Stimulated activated CD8-positive, alpha-beta memory T cell treated with anti-CD3 and anti-CD28 coated beads, Interleukin-15, amount 100 ng/mL, for 4 hours (primary cell): ENCODE measurements around the gene AQP1.

ENCODE experiments used
- DNase-seq, 2 donors: peaks; one replicate each; pipeline ENCODE4 v3.0.0-alpha.2; 2020; ENCODE audit warnings: low read depth in 2 of 2

Gene AQP1

DNA sequence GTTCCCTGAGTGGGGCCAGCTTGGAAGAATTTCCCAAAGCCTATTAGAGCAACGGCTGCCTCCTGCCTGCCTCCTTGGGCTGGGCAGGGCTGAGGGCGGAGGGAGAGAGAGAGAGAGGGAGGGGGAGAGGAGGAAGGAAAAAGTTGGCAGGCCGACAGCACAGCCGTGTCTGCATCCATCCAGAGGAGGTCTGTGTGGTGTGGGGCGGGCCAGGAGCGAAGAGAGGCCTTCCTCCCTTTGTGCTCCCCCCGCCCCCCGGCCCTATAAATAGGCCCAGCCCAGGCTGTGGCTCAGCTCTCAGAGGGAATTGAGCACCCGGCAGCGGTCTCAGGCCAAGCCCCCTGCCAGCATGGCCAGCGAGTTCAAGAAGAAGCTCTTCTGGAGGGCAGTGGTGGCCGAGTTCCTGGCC lies at the start of gene AQP1:
TSS of gene AQP1 (plus strand) at position 293 of the 409 bp plus-strand sequence. CDS start at position 350, 57 bp downstream.
- DNase-seq = no peak

DNA sequence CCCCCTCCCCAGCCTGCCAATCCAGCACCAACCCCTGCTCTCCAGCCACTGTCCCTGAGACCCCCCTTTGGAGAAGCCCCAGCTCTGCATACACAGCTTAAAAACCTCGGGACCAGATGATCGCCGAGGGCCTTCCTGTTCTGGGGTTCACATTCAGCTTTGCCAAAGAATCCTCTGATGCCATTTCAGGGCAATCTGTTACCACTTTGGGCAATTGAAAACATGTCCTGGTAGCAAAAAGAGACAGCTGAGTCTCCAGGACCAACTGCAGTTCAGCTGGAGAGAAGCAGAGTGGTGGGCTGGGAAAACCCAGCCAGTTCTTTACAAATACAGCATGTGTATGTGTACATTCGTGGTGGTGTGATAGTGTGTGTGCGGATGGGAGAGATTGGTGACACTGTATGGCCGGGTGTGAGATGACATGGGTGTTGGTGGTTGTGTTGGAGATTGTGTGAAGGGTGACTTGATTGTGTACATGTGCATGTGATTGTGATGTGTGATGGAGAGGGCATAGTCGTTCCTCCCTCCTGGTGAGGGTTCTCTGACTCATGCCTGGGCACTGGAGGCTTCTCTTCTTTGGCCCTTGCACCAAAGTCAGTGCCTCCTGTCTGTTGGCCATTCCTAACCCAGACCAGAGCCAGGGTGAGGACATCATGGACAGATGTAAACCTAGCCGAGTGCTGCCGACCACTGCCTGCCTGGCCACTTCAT lies 48.5 kb upstream of the AQP1 start:
- no peak for DNase-seq

DNA sequence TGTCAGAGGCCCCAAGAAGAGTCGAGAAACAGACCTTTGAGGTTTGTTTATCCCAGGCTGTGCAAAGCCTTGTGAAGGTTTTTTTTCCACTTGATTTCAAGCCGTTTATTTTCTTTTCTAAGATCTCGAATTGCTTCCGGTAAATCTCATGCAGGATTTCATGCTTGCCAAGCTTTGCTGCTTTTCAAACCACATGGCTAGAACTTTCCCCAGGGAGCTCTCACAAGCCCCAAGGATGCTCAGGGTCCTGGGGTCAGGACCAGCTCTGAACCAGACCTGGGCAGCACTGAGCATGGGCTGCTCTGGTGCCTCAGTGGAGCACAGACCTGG lies 48.0 kb upstream of the AQP1 start:
- DNase-seq = no peak

DNA sequence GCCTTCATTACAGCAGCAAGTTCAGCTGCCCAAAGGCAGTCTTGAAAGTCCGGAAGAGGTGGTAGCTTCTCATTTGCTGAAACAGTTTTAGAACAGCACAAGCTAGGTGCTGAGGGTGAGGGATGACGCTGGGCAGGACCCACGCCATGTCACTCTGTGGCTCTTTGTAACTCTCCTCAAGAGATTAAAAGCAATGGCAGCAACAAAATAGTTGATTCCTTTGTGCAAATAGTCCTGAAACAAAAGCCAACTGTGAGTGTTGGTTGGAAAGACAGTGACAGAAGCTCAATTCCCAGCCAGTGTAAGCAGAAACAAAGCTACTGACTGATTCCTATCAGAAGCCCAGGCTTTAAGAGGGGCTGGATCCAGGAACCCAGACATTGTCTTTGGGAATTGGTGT lies 47.6 kb upstream of the AQP1 start:
- no peak for DNase-seq

DNA sequence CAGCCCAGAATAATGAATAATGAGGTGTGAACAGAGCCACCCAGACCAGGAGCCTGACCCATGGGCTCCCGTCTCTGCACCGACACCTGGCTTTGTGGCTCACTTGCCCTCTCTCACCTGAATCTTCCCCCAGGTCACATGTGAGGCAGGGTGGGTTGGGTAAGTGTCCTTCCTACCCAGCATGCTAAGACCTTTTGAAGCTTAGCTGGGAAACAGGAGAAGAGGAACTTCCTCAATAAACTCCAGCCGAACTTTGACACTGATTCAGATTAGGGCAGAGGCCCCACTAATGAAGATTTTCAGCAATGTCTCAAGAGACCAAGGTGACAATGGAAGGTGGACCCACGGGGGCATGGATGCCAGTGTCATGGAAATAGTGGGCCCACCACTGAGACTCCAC lies 46.6 kb upstream of the AQP1 start:
- DNase-seq = no peak

DNA sequence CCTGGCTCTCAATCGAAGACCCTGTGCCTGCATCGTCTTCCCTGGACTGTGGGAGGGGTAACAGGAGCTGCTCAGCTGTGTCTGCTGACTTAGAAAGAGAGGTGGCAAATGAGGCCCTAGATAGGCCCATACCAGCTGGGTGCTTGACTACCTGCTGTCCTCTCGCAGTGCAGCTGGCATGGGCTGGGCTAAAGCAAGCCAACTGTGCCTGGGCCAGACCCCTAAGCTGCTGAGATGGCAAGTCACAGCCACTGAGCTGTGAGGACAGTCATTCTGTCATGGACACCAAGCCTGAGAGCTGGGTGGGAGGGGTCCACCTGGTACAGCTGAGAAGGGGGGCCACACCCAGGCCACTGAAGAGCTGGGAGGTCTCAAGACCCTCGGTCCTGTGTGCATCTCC lies 45.8 kb upstream of the AQP1 start:
- no peak for DNase-seq

DNA sequence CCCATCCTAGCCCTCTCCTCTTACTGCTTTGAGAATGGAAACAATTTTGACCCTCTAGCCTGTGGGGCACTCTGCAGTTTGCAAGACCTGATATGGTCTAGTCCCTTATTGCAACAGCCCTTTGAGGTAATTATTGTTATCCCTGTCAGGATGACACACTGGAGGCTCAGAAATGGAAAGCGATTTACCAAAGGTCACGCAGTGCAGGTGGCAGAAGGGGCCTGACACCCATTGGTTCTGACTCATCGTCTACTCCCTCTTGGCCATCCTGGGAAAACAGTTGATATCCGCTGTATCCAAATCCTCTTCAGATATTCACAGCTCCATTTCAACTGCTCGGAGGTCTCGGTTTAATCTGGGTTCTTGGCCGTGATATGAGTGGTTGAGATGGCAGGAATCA lies 44.7 kb upstream of the AQP1 start:
- no peak for DNase-seq

DNA sequence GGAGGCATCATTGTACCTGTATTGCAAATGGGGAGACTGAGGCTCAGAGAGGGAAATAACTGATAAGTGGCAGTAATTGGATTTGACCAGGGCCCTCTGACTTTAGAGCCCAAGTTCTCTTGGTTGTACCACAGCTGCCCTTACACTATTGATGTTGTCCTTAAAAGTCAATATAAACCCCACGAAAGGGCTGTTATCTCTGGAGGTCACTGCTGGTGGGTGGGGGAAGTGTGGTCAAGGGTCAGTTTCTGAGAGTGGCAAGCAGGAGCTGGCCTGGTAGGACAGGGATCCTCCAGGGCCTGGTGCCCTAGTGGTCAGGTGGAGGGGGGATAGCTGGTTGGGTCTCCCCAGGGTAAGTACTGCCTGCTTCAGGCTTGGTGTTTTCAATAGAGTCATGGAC lies 44.2 kb upstream of the AQP1 start:
- DNase-seq = no peak

DNA sequence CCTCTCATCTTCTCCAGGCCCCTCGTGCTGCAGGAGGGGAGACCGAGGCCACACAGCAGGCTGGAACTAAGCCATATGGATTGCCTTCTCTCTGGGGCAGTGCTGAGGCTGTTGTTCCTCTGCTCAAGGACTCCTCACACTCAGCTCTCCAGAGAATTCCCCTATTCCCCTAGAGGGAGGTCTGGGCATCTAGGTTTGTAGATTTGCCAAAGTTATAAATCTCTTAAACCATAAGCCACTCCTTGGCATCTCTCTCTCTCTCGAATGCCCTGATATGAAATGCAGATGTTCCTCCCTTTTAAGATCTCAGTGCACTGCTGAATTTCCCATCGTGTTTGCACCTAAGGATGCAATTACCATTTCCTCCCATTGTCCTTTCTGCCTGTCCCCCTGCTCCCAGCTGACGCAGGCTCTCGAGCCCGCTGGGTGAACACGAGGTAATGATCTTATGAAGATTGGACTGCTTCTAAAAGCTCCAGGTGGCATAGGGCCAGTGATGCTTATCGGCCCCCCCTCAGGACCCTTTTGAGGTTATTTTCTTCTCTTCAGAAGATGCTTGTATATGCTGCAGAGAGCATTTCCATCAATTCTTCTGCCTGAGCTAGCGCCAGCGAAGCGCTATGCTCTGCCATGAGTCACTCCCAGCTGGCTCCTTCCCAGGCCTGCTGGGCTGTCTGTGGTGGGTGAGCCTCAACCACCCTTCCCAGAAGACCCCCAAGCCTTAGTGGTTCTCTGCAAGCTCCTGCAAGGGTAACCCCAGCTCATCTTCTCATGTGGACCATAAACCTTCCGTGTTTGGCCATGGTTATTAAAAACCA lies 41.6 kb upstream of the AQP1 start:
- DNase-seq = no peak

DNA sequence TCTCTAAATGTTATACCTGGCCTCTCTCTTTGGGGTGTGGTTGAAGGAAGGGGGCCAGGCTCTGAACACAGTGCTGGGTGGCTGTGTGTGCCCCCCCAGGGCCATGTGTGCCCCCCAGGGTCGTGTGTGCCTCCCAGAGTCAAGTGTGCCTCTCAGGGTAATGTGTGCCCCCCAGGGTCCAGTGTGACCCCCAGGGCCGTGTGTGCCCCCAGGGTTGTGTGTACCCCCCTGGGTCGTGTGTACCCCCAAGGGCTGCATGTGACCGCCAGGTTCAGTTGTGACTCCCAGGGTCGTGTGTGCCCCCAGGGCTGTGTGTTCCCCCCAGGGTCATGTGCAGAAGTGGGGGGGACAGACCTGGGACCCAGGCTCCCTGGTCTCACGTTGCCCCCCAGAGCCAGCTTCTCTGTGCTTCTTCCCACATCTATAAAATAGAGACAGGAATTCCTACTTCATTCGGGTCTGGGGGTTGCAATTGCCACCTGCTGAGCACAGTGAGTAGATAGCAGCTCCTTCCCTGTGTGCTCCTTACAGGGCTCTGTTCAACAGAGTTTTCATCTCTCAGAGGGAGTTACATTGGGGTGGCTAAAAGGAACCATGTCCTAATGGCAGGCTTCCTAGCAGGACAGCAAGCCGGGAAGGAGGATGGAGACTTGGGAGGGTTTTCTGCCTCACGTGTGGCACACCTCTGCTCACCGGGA lies 40.7 kb upstream of the AQP1 start:
- DNase-seq = no peak

DNA sequence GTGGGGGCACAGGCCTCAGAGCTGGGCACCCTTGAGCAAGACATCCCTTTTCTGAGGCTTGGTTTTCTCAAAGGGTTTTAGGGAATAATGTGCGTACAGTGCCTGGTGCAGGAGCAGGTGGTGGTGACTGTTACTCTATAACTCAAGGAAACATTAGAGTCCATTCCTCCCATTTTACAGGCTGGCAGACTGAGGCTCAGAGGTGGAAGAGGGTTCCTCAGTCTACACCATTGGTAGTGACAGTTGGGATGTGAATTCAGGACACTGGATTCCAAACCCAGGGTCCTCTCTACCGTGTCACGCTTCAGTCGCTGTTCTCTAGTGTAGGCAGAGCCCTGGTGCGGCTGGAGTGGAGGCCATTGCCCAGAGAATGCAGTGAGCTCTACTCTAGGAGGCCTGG lies 40.0 kb upstream of the AQP1 start:
- DNase-seq = no peak

DNA sequence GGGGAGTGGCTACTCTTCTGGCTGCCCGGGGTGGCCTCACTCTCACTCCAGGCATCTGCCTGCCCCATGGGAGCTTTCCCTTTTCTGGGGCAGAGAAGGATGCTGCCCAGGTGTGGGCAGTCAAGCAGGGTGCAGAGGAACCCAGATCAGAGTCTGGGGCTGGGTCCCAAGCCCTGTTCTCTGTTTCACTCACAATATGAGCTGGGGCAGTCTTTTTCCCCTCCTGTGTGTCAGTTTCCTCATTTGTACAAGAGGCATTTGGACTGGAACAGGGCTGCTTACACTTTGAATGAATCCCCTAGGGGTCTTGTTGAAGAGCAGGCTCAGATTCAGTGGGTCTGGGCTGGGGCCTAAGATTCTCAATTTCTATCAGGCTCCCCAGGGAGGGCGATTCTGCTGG lies 38.4 kb upstream of the AQP1 start:
- no peak for DNase-seq

DNA sequence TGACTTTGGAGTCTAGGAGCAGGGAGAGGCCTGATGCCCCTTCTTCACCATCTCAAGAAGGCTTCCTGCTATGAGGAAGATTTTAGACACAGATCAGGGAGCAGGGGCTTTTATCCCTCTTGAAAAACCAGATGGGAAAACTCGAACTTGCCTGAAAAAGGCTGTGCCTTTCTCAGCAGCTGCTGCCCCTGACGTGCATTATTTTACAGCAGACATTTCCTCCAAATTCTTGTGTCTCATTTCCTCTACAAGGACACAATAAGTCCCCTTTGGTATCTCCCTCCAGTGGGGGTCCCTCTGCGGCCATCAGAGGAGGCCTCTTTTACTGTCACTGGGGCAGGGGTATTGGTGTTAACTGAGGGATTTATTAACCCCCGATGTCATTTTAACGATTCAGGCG lies 38.0 kb upstream of the AQP1 start:
- no peak for DNase-seq

DNA sequence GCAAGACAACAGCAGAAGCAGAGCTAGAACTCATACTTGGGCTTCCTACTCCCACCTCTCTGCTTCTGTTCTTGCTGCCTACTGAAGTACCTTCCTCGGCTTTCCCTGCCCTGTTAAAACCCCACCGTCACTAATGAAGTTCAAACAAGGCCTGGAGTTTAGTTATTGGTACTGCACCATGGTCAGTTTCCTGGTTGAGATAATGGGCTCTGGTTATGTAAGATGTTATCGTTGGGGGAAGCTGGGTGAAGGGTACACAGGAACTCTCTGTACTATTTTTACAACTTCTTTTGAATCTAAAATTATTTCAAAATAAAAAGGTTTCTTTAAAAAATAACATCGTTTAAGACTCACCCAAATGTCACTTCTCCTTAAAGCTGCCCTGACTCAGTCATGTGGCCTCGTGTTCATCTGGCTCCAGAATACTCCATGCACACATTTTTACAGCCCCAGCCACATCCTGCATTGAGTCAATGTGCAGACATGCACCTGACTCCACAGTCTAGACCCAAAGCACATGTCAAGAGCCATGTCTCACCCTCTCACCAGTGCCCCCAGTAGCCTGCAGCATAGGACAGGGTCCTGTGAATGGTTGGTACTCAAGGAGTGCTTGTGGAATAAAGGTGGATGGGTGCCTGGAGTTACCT lies 36.9 kb upstream of the AQP1 start:
- DNase-seq = no peak

DNA sequence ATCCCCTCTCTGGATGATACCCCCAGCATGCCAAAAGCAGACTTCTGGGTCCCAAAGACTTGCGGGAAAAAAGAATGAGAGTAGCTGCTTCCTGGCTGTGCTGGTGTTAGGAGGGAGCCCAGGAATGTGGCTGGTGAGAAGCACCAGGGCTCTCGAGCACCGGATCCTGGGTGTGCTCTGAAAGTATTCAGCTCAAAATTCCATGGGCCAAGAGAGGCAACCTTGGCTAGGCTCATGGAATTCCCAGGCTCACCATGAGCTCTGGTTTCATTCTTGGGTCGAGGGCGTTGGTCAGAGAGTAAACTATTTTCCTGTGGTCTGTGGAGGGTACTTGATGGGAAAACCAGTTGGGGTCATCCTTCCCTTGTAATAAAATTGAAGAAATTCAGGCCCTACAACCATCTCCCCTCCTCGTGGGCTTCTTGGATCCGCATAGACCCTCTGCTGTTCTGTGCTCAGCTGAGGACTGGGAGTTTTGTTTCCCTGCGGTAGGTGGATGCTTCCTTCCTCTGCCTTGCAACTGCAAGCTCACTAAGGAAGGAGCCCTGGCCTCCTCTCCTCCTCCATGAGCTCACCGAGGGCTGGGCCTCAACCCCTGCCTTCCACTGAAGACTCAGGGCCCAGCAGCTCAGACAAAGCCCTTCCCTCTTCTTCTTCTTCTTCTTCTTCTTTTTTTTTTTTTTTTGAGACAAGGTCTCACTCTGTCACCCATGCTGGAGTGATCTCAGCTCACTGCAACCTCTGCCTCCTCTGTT lies 34.5 kb upstream of the AQP1 start:
- DNase-seq = no peak

DNA sequence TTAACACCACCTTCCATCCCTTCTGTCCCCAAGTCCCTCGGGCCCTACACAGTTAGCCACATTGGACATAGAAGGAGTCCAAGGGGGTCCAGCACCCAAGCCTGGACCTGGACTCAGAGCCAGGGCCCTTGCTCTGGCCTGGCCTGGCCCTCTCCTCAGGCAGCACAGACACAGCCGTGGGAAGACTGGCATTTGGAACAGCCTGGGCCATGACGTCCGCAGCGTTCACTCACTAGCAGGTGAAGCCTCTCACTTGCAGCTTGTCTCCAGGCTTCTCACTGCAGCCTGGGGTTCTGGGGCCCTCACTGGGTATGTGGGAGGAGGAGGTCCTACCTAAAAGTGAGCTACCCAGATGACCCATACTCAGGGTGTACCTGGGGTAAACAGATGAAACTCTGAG lies 33.7 kb upstream of the AQP1 start:
- no peak for DNase-seq

DNA sequence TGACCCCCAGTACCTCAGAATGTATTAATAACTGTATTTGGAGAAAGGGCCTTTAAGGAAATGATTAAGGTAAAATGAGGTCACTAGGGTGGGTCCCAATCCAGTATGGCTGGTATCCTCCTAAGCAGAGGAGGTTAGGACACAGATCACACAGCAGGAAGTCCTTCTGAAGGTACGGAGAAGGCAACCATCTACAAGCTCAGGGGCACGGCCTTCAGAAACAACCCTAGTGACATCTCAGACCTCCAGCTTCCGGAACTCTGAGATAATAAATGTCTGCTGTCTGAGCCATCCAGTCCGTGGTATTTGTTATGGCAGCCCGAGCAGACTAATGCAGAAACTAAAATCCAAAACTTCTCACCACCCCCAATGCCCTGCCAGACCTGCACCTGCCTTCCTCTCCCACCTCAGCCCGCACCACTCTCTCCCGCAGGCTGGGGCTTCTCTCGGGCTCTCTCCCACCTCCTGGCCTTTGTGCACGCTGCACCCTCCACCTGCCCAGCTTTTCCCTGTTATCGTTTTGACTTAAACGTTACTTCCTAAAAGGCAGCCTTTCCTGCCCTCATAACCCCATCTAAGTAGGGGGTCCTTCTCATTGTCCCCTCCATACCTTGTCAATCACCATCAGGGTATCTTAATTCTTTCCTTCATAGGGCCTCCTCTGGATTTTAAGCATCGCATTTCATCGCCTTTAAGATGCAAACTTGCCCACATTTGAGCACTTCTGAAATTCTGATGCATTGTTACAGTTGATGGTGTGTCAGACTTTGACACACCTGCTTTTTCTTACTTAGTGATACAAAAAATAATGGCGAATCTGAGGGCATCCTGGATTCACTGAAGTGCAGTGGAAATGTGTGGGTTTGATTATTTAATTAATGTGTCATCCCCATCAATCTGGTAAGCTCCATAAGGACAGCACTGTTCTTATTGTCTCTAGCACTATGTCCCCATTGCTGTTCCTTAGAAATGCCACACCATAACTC lies 32.2 kb upstream of the AQP1 start:
- no peak for DNase-seq

DNA sequence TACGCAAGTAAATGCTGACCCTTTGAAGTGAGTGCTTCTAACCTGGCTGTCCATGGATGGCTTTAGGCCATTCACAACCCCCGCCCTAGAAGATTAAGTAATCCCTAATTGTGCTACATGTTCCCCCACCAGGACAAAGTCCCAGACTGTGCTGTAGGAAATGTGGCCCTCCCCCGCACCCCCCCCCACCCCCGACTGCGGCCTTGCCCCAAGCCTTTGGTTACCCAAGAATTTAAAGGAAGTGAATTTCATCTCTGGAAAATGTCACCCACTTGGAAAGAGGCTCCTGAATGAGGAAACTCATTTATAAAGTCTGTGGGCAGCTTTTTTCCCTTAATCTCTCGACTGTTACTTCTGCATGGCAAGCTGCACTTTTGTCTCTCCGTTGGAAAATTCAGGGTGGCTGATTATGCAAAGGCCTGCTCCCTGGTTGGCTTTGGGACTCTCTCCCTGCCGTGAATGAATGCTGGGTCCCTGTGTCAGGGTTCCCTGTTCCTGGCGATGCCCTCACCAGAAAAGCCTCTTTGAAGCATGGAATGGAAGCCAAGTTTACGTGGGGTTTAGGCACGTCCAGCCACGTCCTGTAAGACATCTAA lies 31.4 kb upstream of the AQP1 start:
- no peak for DNase-seq

DNA sequence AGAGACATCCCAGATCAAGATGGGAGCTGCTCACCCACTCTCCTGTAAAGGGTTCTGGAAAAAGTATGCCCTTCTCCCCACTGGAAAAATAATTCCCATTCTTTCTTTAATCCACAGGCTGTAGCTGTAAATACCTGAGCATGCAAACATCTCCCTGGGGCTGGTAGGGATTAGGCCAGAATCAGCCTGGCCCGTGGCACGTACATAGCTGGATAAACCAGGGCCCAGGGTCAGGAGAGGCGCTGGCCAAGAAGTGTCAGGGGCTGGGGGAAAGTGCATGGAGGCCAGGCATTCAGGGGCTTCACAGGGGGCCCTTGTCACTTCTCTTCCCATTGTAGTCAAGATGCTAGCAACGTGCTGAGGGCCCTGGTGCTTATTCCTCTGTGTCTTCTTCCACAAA lies 30.7 kb upstream of the AQP1 start:
- DNase-seq = no peak

DNA sequence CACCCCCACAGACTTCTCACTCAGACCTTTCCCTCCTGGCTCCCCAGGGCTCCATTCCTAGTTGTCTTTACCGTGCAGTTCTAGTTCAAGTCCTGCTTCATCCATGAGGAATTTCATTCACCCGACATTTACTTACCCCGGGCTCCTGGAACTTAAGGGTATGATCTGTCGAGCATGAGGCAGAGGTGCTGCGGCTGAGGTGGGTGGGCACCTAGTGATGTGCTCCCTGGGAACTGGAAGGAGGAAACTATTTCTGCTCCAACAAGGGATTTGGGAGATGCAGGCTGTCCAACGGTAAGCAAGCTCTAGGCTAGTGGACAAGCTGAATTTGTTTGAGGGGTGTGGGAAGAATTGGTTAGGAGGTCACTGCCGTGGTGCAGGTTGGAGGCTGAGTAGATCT lies 30.2 kb upstream of the AQP1 start:
- DNase-seq = no peak
